Fibroblast of mammary gland (primary cell): ENCODE data around the gene TRERF1.

ENCODE experiments used
- DNase-seq: peaks from one replicate; pipeline ENCODE4 v3.0.0-alpha.2; 2010; ENCODE audit warnings: low read depth
- H3K4me3 ChIP-seq: 2 replicates; pipeline ENCODE4 v1.5.1; 2011; ENCODE audit warnings: low read depth, mild to moderate bottlenecking, low read length, moderate library complexity; ENCODE audit not compliant: control insufficient read depth
- TF ChIP-seq, protein P1 (sequence below): conservative IDR thresholded peaks from 2 replicates; pipeline ENCODE4 v1.5.1; 2011; ENCODE audit warnings: low read depth, low read length, inconsistent platforms; ENCODE audit not compliant: control insufficient read depth, insufficient read depth

TRERF1 gene, protein sequence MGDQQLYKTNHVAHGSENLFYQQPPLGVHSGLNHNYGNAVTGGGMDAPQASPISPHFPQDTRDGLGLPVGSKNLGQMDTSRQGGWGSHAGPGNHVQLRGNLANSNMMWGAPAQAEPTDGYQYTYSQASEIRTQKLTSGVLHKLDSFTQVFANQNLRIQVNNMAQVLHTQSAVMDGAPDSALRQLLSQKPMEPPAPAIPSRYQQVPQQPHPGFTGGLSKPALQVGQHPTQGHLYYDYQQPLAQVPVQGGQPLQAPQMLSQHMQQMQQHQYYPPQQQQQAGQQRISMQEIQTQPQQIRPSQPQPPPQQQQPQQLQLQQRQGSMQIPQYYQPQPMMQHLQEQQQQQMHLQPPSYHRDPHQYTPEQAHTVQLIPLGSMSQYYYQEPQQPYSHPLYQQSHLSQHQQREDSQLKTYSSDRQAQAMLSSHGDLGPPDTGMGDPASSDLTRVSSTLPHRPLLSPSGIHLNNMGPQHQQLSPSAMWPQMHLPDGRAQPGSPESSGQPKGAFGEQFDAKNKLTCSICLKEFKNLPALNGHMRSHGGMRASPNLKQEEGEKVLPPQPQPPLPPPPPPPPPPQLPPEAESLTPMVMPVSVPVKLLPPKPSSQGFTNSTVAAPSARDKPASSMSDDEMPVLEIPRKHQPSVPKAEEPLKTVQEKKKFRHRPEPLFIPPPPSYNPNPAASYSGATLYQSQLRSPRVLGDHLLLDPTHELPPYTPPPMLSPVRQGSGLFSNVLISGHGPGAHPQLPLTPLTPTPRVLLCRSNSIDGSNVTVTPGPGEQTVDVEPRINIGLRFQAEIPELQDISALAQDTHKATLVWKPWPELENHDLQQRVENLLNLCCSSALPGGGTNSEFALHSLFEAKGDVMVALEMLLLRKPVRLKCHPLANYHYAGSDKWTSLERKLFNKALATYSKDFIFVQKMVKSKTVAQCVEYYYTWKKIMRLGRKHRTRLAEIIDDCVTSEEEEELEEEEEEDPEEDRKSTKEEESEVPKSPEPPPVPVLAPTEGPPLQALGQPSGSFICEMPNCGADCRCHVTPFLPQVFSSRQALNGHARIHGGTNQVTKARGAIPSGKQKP (N-terminal part only)

DNA sequence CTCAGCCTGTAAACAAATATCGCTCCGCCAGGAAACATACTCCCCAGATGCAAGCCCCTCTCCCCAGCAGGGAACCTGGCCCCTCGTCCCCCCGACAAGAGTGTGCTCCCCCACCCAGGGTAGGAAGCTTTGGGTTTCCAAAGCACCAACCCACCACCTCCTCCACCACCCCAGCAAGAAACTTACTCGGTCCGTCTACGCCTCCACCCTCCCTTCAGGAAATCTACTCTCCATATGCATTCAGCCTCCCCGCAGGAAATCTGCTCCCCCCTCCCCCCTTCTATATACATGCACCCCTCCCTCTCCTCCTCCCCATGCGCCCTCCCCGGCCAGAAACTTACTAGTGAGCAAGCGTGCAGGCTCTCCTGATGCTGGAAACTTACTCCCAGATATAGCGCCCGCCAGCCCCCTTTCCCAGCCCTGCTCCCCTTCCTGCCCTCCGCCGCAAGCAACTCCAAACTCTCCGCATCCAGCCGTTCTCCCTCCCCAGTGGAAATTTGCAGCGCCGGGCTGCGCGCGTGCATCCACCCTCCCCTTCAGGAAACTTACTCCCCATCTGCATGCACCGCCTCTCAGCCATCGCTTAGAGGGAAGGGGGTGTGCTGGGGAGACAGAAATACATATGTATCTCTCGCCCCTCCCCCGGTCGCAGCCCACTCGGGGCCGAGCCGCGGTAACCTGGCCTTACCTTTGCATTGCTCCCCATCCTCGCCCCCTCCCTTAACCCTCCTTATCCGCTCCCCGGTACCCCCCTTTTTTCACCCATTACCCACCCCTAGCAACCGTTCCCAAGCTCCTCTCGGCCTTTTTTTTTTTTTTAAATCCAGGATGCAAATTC is at the start of gene TRERF1:
Gene TRERF1, minus strand, starts transcription at position 594 of the 838 bp plus-strand sequence. CDS start 182,336 bp downstream, outside the sequence.
- DNase-seq = peak; percentile 70
- TF ChIP-seq, protein P1, sequence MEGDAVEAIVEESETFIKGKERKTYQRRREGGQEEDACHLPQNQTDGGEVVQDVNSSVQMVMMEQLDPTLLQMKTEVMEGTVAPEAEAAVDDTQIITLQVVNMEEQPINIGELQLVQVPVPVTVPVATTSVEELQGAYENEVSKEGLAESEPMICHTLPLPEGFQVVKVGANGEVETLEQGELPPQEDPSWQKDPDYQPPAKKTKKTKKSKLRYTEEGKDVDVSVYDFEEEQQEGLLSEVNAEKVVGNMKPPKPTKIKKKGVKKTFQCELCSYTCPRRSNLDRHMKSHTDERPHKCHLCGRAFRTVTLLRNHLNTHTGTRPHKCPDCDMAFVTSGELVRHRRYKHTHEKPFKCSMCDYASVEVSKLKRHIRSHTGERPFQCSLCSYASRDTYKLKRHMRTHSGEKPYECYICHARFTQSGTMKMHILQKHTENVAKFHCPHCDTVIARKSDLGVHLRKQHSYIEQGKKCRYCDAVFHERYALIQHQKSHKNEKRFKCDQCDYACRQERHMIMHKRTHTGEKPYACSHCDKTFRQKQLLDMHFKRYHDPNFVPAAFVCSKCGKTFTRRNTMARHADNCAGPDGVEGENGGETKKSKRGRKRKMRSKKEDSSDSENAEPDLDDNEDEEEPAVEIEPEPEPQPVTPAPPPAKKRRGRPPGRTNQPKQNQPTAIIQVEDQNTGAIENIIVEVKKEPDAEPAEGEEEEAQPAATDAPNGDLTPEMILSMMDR = no peak
- peak within 1 kb of the TSS; percentile 87 for H3K4me3 ChIP-seq

DNA sequence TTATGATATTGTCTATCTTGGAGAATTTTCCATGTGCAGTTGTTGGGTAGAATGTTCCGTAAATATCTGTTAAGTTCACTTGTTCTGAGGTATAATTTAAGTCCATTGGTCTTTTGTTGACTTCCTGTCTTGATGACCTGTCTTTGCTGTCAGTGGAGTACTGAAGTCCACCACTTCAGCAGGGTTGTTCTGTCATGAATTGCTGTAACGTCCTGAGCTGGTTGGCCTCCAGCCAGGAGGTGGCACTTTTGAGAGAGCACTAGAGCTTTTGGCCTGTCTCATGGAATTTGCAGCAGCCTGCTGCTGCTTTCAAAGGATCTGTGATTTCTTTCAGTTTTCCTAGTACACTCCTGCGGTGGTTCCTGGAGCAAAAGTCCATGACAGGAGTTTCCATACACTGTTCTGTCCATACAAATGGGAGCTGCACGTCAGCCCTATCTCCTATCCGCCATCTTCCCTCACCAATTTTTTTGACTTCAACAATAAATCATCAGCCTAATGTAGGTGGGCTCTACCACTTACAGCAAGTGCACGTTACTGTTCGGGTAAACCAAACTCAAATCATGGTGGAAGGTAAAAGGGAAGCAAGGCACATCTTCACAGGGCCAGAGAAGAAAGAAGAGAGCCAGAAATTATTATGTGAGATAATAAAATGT is 46.9 kb upstream of the TRERF1 start:
- no peak overlapping the region for H3K4me3 ChIP-seq
- DNase-seq = no peak
- TF ChIP-seq, protein P1 = no peak

DNA sequence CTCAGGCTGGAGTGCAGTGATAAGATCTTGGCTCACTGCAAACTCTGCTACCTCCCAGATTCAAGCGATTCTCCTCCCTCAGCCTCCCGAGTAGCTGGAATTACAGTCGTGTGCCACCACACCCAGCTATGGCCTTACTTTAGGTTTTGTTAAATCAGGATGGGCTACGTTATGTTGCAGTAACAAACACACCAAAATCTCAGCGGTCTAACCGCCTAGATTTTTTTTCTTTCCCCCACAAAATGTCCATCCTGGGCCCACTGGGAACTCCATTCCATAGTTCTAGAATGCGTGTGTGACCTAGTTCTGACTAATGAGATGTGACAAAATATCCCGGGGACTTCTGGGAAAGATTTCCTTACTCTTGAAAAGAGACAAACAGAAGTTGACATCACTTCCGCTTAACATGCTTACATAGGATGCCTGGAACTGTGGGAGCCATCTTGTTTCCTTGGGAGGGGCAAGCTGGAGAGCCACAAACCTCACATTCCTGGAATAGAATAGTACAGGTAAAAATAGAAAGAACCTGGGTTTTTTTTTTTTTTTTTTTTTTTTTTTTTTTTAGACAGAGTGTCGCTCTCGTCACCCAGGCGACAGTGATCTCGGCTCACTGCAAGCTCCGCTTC is 42.3 kb upstream of the TRERF1 start:
- TF ChIP-seq, protein P1 = no peak
- DNase-seq = no peak
- no peak overlapping the region for H3K4me3 ChIP-seq

DNA sequence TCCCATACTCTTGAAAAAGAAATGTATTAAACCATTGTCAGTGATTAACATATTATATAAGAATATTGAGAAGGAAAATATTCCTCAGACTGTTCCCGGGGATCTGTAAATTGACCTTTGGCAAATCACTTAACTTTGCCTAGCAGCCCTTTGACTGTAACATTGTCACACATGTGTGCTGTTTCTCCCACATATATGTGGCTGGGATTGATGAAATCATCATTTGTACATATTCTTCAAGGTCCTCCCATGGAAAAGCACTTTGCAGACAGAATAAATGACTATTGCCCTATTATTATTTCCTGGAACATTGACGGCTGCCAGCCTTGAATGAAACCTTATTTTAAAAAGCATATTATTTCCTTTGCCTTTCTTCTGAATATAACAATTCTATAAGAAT is 36.4 kb upstream of the TRERF1 start:
- no peak for DNase-seq
- no peak overlapping the region for H3K4me3 ChIP-seq
- TF ChIP-seq, protein P1 = no peak

DNA sequence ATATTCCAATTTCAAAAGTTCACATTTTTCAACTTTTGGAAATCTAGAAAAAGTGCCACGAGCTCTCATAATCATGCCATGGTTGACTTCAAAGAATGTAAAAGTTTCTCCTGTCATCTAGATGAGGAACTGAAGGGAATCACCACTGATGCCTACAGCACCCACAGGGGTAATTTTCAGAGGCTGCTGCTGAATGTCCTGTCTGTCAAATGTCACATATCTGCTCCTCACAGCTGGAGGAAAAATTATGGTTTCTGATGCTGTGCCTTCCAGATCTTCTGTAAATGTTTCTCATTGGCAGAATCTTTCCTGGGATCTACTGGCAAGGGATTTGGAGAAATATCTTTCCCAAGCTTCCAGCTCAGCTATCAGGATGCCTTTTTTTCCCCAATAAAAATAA is 32.5 kb upstream of the TRERF1 start:
- H3K4me3 ChIP-seq = no peak overlapping the region
- TF ChIP-seq, protein P1 = no peak
- DNase-seq = no peak
